Measurements from ENCODE around the gene NRP2.

The NRP2 gene

DNA sequence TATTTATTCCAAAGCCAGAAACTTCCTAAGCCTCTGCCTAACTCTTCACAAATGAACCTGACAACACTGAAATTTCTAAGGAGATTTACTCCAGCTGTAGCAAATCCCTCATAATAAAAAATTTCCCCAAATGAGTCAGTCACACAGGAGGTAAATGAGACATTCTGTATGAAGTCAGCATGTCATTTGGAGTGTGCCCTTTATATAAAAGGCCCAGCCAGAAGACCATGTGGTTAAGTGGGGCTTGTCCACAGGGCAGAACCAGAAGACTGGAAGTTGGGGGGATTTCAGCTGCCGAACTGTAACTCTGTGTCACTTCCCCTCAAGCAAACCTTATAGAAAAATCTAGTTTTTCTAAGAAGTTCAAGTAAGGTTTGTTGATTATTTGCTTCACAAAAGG, 30.2 kb downstream of the NRP2 start:
- DNase-seq (ENCODE audit: low spot score) = peak; percentile 36

DNA sequence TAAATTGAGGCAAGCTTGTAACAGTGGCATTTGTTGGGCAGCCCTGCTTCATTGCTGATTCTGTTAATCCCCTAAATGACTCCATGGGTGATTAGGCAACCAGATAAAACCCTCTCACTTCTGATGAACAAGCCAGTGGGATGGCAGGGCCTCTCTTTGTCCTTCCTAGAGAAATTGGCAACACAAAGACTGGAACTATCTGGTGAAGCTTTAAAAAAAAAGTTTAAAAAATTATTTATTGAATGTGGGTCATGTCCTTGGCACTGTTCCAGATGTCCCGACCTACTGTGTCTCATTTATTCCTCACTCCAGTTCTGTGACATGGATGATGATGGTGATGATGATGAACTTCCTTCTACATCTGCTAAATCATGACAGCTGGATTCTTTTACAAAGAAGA, 30.8 kb downstream of the NRP2 start:
- DNase-seq (ENCODE audit: low spot score) = no peak

DNA sequence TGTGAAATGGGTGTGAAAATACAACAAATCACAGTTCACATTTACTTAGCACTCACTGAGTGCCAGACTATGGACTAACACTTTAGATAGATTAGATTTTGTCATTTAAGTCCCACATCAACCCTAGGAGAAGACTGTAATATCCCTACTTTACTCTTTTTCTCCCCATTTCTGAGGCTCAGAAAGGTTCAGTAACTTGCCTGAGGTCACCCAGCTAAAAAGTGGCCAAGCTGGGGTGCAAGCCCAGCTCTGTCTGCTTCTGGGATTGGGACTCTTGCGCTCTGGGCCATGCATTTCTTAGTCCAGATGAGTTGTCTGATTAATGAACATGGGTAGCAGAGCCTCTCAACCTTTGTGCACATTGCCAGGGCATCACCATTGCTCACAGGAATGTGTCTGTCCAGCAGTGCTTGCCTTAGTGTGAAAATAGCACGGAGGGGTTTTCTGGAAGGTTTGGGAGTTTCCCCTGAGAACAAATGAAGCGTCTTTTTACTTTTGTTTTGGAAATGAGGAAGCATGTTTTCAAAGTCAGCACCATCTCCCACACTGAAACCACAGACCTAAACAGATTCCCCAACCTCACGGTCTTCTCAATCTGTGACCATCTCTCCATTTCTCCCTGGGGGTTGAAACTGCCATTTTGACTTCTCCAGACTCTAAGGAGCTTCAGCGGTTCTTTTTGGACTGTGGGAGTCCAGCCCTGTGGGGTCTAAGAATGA, 31.9 kb downstream of the NRP2 start:
- DNase-seq (ENCODE audit: low spot score) = no peak

DNA sequence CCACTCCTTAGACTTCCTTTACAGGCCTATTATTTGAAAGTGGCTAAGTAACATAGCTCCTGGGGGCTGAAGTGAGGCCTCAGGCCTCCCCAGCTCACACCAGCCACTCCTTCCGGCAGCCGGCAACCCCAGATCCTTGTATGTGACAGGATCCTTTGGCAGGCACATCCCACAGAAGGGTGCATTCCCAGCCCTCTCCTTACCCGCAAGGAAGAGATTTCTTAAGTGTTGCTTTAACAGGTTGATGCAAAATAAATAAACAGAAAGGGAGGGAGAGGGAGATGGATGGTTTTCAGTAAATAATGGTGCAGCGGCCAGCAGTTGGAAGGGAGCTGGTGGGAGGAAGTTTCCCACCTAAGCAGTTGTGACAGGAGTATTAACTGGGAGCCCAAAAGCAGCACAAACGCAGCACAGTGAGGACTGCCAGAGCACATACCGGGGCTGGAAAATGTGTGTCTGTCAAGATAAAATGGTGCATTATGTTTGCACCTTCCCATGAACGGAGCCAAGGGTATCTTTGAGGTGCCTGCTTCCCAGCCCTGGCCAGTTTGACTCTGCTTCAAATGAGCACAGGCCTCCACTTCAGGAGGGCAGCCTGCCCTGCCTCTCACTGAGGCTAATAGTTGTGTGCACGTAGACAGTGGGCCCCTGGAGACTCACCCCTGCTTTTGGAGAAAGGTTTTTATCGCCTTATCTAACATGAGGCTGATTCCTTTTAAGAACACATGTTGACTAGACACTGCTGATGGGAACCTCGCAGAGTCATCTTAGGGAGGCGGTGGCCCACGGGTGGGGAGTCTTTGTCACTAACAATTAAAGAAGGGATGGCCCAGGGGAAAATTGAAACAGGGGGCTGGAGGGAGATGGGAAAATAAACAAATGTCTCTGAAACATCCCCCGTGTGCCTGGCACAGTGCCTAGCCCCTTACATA, 32.8 kb downstream of the NRP2 start:
- no peak for DNase-seq (ENCODE audit: low spot score)

DNA sequence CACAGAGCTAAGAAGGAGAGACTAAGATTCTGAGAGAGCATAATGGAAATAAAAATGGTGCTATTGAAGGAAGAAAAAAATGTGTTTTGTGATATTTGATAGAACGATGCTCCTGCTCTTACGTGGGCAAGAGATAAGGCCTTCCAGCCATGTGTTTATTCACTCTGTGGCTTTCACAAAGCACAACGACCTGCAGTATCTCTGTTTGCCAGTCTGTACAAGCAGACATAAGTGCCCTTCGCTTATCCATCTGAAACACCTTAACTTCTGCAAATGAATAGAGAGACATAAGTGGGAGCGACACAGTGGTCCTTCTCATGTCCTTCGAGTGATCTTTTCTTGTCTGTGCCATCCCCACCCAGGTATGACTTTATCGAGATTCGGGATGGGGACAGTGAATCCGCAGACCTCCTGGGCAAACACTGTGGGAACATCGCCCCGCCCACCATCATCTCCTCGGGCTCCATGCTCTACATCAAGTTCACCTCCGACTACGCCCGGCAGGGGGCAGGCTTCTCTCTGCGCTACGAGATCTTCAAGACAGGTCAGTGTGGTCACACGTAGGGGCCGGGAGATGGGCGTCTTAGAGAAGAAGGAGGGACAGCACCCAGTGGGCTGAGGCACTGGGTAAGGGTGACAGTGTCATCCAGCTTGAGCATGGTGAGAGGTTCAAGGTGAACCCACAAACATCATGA, 33.7 kb downstream of the NRP2 start:
- DNase-seq (ENCODE audit: low spot score) = no peak

DNA sequence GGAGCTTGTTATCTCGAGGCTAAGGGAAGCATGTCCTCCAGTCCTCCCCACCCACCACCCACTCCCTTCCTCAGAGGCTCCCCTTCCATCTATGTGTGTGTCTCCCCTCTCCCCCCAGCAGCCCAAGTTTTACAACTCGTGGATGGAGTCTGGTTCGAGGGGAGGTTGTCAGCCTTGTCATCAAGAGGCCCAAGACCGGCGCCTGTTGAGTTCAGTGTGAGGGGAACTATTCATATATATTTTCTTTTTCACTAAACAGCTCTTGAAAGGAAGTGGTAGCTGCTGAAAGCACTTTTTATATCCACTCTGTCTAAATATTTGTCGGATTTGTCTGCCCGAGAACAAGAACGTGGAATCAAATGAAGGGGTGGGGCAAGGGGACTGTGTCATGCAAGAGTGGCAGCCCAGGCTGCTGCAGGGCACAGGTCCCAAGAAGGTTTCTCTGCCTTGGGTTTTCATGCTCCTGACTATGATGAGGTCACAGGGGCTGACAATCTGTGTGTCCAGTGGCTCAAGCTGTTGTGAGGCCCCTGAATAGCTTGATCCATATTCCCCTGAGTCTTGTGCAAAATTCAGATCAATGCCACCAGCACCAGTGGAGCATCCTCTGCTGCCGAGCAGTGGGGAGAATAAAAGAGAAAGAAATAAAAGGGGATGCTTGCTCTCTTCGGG, 35.0 kb downstream of the NRP2 start:
- DNase-seq (ENCODE audit: low spot score) = no peak

DNA sequence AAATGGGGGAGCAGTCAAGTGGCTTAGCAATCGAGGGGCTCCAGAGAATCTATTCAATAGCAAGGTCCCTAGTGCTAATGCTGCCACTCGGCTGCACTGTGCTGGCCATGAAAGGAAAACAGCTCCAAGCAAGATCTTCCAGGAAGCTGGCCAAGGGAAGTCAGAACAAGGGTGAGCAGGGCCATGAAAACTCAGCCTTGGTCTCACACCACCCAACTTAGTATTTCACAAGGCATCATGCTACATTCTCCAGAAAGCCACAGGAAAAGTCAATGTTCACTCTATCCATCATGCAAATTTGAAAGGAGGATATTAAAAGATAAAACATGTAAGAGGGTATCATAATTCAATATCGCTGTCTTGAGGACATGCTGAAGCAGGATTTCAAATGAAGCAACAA, 35.7 kb downstream of the NRP2 start:
- DNase-seq (ENCODE audit: low spot score) = no peak

DNA sequence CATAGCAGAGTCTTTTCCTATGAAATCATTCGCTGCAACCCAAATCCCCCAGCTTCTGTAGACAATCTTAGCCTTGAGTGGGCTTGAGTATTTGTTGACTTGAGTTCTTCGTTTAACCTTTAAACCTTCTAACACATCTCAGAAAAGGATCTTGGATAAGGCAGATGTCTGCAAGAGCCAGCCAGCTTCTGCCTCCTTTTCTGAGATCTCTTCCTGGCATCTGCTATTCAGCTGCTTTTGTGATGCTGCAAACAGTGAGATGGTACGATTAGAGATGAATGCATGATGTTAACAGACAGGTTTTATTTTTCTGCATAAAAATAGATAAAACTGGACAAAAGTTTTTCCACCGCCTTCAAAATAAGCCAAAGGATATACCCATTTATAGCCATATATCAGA, 37.5 kb downstream of the NRP2 start:
- DNase-seq (ENCODE audit: low spot score) = no peak

DNA sequence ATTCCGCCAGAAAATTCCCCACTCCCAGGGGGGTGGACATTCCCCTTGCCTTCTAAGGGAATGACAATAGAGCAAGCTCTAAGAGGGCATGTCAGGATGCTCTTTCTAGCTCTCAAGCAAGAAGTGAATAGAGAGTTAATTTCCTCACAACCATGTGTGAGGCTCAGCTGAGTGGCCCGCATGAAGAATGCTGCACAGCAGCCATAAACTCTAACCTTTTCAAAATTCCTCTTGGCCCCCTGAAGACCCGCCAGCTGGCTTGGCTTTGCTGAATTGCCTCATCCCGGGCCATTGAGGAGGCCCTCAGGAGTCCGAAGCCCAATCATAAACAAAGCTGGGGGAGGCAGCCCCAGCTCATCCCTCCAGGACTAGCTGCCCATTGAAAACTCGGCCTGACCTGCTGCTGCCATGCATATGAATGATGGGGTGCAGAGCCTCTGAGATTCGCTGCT, 38.2 kb downstream of the NRP2 start:
- DNase-seq (ENCODE audit: low spot score) = no peak

DNA sequence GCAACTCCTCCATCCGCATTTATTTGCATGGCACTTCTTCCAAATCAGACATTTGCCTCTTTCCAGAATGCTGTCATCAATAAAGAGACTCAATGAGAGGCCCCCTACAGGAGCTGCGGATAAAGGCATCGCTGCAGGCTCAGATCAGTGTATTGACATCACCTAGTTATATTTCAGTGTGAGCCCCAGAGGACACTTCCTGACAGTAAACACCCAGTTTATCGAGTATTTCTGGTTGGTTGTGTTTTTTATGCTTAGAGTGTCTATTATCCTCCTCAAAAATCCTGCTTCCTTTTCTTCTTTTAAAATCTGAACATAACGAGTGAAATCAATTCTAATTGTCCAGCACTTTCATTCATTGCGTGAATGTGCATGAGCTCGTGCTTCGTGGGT, 38.8 kb downstream of the NRP2 start:
- DNase-seq (ENCODE audit: low spot score) = no peak

DNA sequence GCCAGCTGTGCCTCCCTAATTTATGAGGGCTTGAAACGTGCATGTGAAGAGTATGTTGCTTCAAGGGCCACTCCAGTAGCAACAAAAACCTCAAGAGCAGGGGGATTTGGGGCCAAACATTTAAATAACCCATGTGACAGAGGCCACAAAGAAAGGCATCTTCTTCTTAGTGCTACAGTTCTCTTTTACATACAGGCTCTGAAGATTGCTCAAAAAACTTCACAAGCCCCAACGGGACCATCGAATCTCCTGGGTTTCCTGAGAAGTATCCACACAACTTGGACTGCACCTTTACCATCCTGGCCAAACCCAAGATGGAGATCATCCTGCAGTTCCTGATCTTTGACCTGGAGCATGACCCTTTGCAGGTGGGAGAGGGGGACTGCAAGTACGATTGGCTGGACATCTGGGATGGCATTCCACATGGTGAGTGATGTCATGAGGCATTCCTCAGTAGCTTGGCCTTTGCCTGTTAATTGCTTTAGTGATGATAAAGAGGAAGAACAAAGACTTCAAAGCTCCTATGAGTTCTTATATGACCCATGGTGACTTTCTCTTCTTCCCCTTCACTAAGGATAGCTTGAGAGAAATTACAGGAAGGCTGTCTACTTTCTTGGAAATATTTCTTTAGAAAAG, 40.1 kb downstream of the NRP2 start:
- DNase-seq (ENCODE audit: low spot score) = no peak

DNA sequence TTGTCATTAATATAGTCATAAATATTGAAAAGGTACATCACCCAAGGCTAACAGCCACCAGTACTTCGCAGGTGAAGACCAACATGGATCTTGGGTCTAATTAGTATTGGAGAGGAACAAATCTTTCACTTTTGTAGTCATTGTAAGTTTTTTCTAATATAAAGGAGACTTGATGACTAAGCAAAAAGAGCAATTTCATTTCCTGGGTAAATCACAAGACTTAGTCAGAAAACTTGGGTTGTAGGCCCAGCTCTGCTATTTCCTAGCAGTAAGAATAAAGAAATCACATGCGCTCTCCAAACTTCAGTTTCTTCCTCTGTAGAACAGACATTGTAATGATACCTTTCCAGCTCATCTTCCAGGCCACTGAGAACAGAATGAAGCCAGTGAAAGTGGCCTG, 40.9 kb downstream of the NRP2 start:
- no peak for DNase-seq (ENCODE audit: low spot score)

DNA sequence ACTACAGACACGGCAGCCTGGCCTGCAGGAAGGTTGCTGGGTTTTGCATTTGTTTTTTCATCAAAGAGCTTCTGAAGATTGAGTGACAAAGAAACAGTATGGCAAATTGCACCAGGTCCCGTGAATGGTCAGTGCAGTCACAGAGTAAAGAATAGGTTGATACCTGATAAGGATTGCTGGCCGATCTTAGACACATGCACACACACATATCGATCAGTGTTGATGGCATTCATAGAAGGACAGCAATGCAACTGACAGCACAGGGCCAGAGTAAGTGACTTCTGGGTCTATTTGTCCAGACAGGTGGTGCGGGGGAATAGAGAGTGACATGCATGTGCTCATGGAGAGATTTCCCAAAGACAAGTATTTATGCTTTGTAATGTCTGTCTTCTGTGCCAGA, 42.8 kb downstream of the NRP2 start:
- no peak for DNase-seq (ENCODE audit: low spot score)

DNA sequence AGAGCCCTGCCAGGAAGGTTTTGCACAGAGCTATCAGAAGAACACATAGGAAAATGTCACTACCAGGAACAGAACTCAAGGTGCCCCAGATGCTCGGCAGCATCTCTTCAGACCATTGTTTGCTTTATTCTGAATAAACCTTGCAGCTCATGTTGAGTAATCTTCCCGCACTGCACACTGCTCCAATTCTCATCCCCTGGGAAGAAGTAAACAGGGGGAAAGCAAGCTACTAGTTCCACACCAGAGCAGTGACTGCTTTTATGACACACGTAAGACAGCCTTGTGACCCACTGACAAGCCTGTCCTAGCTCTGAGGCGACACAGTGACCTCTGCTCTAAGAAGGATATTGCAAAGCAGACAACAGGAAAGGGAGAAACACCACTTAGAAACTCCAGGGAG, 44.2 kb downstream of the NRP2 start:
- DNase-seq (ENCODE audit: low spot score) = no peak

DNA sequence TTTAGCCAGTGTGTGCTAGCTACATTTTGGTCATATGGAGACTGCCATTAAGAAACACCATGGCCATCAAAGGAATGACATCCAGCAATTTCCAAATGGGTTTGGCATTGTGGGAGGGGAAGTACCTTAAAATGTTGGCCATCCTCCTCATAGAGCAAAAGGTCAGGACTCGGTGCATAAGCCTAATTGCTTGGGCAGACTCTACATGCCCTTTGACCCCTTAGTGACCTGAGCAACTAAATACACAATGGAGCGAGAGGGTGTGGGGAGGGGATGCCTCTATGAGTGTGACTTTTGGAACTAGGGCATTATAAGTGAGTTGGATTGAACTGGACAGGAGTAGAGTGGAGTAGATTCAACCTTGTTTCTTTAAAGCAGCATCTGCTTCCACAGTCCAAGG, 44.9 kb downstream of the NRP2 start:
- DNase-seq (ENCODE audit: low spot score) = no peak

DNA sequence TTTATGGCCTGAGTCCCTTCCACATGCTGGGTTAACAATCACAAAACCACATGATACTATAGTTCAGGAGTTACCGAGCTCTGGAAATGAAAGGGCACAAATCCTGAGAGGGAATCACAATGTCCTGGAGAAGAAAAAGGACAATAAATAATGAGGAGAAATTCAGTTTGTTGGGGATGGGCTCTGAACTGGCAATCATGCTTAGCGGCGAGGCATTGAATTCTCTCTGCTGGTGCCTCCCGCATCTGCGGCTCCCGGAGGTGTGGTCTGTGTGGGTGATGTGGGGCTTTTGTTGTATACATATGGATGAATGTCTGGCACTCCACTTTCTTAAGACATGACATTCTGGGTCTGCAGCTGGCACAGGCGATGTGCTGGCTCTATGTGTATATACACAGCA, 46.1 kb downstream of the NRP2 start:
- DNase-seq (ENCODE audit: low spot score) = no peak

DNA sequence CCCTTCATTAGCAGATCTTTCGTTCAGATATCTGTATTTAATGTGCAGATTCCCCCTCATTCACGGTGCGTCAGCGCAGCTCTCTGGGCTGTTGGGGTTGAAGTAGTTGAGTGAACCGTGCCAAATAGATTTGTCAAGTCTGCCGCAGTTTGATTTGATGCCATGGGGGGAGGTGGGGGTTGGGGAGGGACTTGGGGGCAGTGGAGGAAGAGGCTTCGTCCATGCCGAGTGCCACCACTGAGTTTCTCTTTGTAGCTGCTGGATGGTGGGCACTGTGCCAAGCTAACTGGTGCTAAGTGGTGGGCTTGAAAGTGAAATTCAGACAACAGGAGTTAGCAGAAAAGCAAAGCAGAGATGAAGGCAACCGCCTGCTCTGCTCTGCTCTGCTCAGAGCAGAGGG, 47.9 kb downstream of the NRP2 start:
- DNase-seq (ENCODE audit: low spot score) = no peak

DNA sequence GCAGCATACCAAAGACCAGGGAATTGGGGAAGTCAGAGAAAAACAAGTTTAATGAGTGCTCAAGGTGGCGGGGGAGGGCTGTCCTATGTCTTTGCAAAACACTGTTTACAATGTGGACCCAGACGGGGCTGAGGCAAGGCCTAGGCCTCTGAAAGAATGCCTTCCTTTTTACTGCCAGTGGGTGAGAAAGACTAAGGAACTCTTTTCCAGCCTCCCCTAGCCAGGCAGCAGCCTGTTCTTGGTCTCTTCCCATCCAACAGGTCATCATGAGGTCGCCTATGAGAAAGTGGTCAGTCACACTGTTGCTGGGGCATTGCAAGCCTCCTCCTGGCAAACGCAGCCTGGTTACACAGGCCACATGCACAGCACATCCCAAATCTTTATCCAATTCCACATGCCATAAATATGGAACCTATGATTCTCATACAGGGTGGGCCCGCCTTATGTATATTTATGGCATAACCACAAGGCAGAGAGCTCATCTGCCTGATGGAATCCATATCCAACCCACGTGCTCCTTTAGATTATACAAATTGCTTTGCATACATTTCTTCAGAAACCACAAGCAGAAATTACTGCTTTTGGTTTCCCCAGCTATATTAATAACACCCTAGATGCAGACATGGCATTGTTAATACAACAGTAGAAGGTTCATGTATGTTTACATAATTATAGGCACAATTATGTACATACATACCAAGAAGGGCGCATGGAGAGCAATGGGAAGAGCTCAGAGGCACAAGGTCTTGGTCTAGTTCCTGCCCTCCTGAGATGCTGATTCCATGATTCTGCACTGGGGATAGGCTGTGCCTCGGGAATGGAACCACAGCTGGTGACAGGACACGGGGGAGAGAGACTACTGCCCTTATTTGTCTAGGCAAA, 48.6 kb downstream of the NRP2 start:
- DNase-seq (ENCODE audit: low spot score) = no peak

DNA sequence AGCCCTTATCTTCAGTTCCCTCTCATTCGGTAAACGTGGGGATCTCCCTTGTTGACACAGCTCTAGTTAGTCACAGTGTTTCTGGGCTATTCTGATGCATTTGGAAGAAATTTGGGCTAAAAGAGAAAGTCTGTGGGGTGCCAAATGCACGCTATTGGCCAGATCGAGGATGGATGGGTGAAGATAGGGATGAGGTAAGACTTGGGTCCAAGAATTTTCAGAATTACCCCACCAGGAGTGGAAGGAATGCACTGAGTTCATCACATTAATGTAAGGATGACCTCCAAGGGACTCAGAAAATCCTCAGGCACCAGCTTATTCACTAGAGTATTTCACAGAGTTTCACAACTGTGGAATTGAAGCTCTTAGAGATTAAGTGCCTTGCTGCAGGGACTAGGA, 49.3 kb downstream of the NRP2 start:
- DNase-seq (ENCODE audit: low spot score) = peak; percentile 78

DNA sequence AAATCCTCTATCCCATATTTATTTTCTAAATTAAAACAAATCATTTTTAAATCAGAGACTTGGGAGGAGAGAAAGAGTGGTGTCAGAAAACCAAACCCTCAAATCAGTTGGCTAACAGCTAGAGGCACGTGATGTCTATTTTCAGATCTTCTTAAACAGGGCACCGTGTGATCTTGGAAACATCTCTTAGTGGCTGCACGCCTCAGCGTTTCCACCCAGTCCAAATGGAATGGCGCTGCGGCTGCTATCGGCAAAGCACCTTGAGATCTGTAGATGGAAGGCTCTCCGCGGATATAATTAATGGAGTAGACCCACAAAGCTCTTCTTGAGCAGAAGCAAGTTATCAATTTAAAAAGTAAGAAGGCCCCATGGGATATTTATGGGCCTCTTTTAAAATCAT, 50.0 kb downstream of the NRP2 start:
- no peak for DNase-seq (ENCODE audit: low spot score)

DNA sequence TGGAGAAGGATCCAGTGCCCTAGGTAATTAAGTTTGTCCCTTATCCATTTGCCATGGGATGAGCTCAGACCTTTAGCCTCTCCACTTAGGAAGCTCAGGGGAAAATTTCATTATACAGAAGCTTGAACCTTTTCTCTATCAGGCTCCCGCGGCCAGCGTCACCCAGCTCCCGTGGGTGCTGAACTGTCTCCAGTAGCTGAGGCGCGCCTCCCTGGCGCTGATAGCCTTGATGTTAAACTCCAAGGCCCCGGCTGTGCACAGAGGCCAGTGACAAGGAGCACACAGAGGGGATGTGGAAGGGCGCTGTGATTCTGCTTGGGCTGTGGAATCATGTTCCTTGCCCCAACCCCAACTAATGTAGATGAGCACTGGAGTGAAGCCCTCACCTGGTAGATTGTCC, 50.8 kb downstream of the NRP2 start:
- DNase-seq (ENCODE audit: low spot score) = no peak

Measured in AG20443 (cell line).